ES-I3 (cell line): ENCODE measurements around the gene OR6N2.

Source experiments
- H3K36me3 ChIP-seq: 2 replicates; pipeline ENCODE4 v1.6.1; 2013; ENCODE audit warnings: mild to moderate bottlenecking, low read length, control low read depth, moderate library complexity; ENCODE audit not compliant: insufficient read depth
- H3K4me1 ChIP-seq: 2 replicates; pipeline ENCODE4 v1.6.1; 2013; ENCODE audit warnings: mild to moderate bottlenecking, control low read depth, low read length; ENCODE audit not compliant: insufficient read depth
- H3K9ac ChIP-seq: 2 replicates; pipeline ENCODE4 v1.6.1; 2013; ENCODE audit warnings: low read depth, mild to moderate bottlenecking, low read length, moderate library complexity
- H3K9me3 ChIP-seq: 2 replicates; pipeline ENCODE4 v1.6.1; 2013; ENCODE audit warnings: mild to moderate bottlenecking, low read length, moderate library complexity; ENCODE audit not compliant: control insufficient read depth, insufficient read depth

Gene OR6N2

DNA sequence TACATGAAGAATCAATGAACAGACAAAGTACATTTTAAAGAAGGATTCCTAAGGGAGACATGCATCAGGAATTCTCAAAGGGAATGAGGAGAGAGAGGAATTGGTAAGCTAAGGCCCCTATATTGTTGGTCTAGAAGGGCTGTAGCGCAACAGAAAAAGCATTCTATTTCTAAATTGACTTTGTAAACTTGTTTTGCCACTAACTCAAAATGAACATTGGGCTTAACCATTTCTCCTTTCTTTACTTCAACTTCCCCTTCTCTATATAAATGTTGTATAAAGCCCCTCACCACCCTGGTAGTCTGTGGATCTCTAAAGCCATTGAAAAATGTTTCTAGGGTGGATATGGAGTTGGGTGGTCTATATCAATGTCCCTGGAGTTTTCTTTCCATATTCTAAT lies 20.4 kb upstream of the OR6N2 start:
- H3K4me1 ChIP-seq = no peaks in the 10 kb centered on the region
- no peaks in the 10 kb centered on the region for H3K36me3 ChIP-seq
- no peak overlapping the region for H3K9ac ChIP-seq
- H3K9me3 ChIP-seq = no peaks in the 10 kb centered on the region

DNA sequence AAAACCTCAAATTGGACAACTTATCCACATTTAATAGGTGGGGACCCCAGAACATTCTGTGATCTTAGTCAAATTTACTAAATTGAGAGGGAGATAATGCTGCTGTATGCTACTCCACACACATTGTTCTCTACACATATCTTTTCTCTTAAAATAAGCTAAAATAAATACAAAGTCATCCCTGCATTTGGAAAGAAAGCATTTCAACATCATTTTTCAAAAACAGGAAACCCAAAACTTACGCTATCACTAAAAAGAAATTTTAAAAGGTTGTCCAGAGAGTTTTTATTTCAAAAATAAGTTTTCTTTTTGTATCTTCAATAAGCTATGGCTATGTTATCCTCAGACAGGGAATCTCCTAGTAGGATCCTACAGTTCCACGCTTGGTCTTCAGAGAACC lies 19.5 kb upstream of the OR6N2 start:
- Histone ChIP-seq H3K36me3 (no peaks in the 10 kb centered on the region), H3K9ac (no peak overlapping the region), H3K9me3 (no peaks in the 10 kb centered on the region), H3K4me1 (no peaks in the 10 kb centered on the region)

DNA sequence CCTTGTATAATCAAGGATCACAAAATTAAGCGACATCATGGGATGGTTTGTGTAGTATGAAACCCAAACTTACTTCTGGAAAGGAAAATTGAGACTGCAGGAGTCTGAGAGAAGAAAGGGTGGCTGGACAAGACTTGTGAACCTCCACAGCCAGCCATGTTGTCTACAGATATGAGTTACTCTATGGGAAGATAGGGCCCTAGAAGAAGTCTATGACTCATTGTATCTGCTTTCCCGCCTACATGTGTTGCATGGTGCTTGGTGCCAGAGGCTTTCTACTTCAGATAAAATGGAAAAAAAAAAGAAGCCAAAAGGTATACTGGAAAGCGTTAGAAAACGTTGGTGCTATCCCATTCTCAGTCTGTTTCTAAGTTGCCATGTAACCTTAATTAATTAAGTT lies 18.7 kb upstream of the OR6N2 start:
- H3K4me1 ChIP-seq = no peaks in the 10 kb centered on the region
- no peaks in the 10 kb centered on the region for H3K36me3 ChIP-seq
- H3K9ac ChIP-seq = no peak overlapping the region
- no peaks in the 10 kb centered on the region for H3K9me3 ChIP-seq

GRCh38 chr1:158798531-158798930 lies 17.5 kb upstream of the OR6N2 start:
- Histone ChIP-seq H3K4me1 (no peaks in the 10 kb centered on the region), H3K36me3 (no peaks in the 10 kb centered on the region), H3K9ac (no peak overlapping the region), H3K9me3 (no peaks in the 10 kb centered on the region)

DNA sequence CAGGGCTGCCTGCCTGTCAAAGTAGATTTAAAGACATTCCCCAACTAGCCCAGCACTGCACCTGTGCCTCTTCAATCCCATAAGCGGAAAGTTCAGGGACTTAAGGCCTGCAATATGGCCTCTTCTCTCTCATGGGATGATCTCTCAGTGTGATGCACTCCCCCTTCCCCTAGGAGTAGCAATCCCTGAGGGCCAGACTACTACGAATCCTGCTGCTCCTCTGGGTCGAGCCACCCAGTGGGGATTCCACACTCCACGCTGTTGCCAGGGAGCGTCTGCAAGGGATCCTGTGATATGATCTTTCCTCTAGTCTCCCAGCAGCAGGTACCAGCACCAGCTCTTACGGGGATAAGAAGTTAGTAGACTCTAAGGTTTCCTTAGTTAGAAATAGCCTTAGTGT lies 13.2 kb upstream of the OR6N2 start:
- no peaks in the 10 kb centered on the region for H3K9me3 ChIP-seq
- H3K4me1 ChIP-seq = no peaks in the 10 kb centered on the region
- no peaks in the 10 kb centered on the region for H3K36me3 ChIP-seq
- no peak overlapping the region for H3K9ac ChIP-seq

GRCh38 chr1:158793604-158794003 lies 12.6 kb upstream of the OR6N2 start:
- Histone ChIP-seq H3K36me3 (no peaks in the 10 kb centered on the region), H3K4me1 (no peaks in the 10 kb centered on the region), H3K9ac (no peak overlapping the region), H3K9me3 (no peaks in the 10 kb centered on the region)

GRCh38 chr1:158771950-158772866 lies 8.8 kb downstream of the OR6N2 start, which contains the start of gene OR6N1:
Gene OR6N1, minus strand, starts transcription at chr1:158772195. Its CDS starts 5,513 bp downstream, at chr1:158766682.
- Histone ChIP-seq H3K4me1 (no peaks in the 10 kb centered on the region), H3K9me3 (no peaks in the 10 kb centered on the region), H3K9ac (no peak within 1 kb of the TSS), H3K36me3 (no peaks in the 10 kb centered on the region)

DNA sequence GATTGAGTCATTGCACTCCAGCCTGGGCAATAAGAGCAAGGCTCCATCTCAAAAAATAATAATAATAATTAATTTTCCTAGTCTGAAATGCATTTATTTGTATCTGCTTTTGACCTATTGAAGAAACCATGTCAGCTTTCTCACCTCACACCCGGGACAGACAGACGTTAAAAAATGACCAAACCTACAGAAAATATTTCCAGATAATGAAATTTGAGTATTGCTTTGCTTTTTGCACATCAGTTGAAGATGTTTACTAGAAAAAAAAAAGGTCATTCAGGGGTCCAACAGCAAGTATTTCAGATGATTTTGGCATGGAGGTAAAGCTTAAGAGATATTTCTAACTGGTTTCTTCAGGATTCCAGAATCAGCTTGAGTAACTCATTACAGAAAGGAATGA lies 26.6 kb downstream of the OR6N2 start, which contains the start of gene OR6K6:
Gene OR6K6 (plus strand): TSS at position 301 of the 400 bp plus-strand sequence. CDS start 168 bp downstream, outside the sequence.
- H3K36me3 ChIP-seq = no peaks in the 10 kb centered on the region
- H3K9me3 ChIP-seq = no peaks in the 10 kb centered on the region
- H3K4me1 ChIP-seq = no peaks in the 10 kb centered on the region
- H3K9ac ChIP-seq = no peak within 1 kb of the TSS

GRCh38 chr1:158752155-158752712 lies 28.8 kb downstream of the OR6N2 start:
- no peaks in the 10 kb centered on the region for H3K36me3 ChIP-seq

DNA sequence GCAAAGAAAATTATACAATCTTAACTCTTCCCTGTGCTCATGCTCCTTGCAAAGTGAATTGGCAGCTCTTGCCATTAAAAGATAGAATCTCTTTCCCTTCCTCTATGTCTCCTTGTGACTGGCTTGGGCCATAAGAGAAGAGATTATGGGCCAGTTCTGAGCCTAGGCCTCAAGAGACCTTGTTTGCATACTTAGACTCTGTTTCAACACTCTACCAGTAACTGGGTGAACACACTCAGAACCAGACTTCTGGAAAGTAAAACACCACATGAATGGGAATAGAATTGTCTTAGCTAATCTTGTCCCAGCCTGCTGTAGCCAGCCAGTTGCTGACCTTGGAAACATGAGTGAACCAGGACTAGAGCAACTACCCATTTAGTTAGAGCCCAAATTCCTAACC lies 45.2 kb downstream of the OR6N2 start:
- no peaks in the 10 kb centered on the region for H3K4me1 ChIP-seq
- no peaks in the 10 kb centered on the region for H3K36me3 ChIP-seq
- H3K9me3 ChIP-seq = no peaks in the 10 kb centered on the region
- H3K9ac ChIP-seq = no peak overlapping the region

More at GRCh38 chr1:158752155-158752712, 28.8 kb downstream of the OR6N2 start:
- H3K4me1 ChIP-seq = no peaks in the 10 kb centered on the region
- no peaks in the 10 kb centered on the region for H3K9me3 ChIP-seq
- H3K9ac ChIP-seq = no peak overlapping the region

DNA sequence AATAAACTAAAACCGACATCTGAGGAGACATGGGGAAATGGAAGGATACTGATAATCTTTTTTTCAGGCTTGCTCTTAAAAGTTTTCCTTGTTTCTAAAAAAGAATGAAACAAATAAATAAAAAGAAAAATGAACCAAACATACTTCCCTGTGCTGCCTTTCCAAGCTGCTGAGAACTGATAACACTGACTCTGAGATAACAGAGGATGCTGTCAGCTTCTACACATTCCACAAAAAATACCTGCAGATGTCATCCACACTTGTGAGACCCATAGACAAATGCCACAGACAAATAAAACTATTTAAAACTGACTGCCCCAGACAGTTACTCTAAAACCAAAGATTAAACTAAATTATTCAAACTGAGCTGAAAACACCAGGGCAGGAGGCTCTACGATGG lies 48.5 kb downstream of the OR6N2 start:
- Histone ChIP-seq H3K9ac (no peak overlapping the region), H3K9me3 (no peaks in the 10 kb centered on the region)

GRCh38 chr1:158731707-158732106 lies 49.3 kb downstream of the OR6N2 start:
- Histone ChIP-seq H3K4me1 (no peaks in the 10 kb centered on the region), H3K9ac (no peak overlapping the region), H3K9me3 (no peaks in the 10 kb centered on the region), H3K36me3 (no peaks in the 10 kb centered on the region)

More for the DNA sequence above, 48.5 kb downstream of the OR6N2 start:
- H3K4me1 ChIP-seq = no peaks in the 10 kb centered on the region
- H3K36me3 ChIP-seq = no peaks in the 10 kb centered on the region

GRCh38 chr1:158730453-158730852 lies 50.6 kb downstream of the OR6N2 start:
- H3K9me3 ChIP-seq = no peaks in the 10 kb centered on the region
- no peaks in the 10 kb centered on the region for H3K36me3 ChIP-seq
- H3K4me1 ChIP-seq = no peaks in the 10 kb centered on the region
- H3K9ac ChIP-seq = no peak overlapping the region

GRCh38 chr1:158728510-158729225 lies 52.3 kb downstream of the OR6N2 start:
- H3K9ac ChIP-seq = no peak overlapping the region
- no peaks in the 10 kb centered on the region for H3K4me1 ChIP-seq
- H3K36me3 ChIP-seq = no peaks in the 10 kb centered on the region
- H3K9me3 ChIP-seq = no peaks in the 10 kb centered on the region
